Stimulated activated CD8-positive, alpha-beta memory T cell treated with anti-CD3 and anti-CD28 coated beads, Interleukin-15, amount 100 ng/mL, for 48 hours (primary cell): ENCODE results near the gene AP1S1.
"Not testable (repeated sequence)": the region's sequence is repeated elsewhere in the genome, so short reads cannot be mapped to it uniquely, and the experiment has no call there.

Source experiments
- DNase-seq, 2 donors: peaks; one replicate each; pipeline ENCODE4 v3.0.0-alpha.2; 2020; ENCODE audit warnings: low read depth in 2 of 2

Gene AP1S1

GRCh38 chr7:101171442-101171837 is 17.2 kb downstream of the AP1S1 start:
- DNase-seq, result no peak

- DNase-seq, result no peak
Measured at GRCh38 chr7:101172005-101172853, 18.0 kb downstream of the AP1S1 start.

- no peak for DNase-seq
Measured at GRCh38 chr7:101172854-101173751, 18.8 kb downstream of the AP1S1 start.

GRCh38 chr7:101173752-101174244 is 19.5 kb downstream of the AP1S1 start:
- DNase-seq, result peak; percentile 44 to 58

- no peak for DNase-seq
Measured at GRCh38 chr7:101174322-101174854, 20.1 kb downstream of the AP1S1 start.

- DNase-seq, result no peak
Measured at GRCh38 chr7:101175664-101176063, 21.4 kb downstream of the AP1S1 start.

- DNase-seq, result no peak
Measured at GRCh38 chr7:101177644-101178043, 23.4 kb downstream of the AP1S1 start.

- no peak for DNase-seq
Measured at GRCh38 chr7:101179117-101179516, 24.8 kb downstream of the AP1S1 start.

- no peak for DNase-seq
Measured at GRCh38 chr7:101179713-101180112, 25.4 kb downstream of the AP1S1 start.

- DNase-seq, result no peak
Measured at GRCh38 chr7:101180130-101180755, 26.0 kb downstream of the AP1S1 start, which contains the start of gene NAT16. TSS of gene NAT16 (minus strand) at chr7:101180293. CDS start at chr7:101174807, 5,486 bp downstream.

- no peak for DNase-seq
Measured at GRCh38 chr7:101185258-101185839, 31.1 kb downstream of the AP1S1 start.

- DNase-seq, result no peak
Measured at GRCh38 chr7:101186194-101186593, 31.9 kb downstream of the AP1S1 start.

GRCh38 chr7:101186844-101187428 is 32.7 kb downstream of the AP1S1 start:
- no peak for DNase-seq

- no peak for DNase-seq
Measured at GRCh38 chr7:101189109-101189508, 34.8 kb downstream of the AP1S1 start.

- no peak for DNase-seq
Measured at GRCh38 chr7:101195884-101196283, 41.6 kb downstream of the AP1S1 start.

GRCh38 chr7:101197991-101198390 is 43.7 kb downstream of the AP1S1 start:
- DNase-seq, result no peak

GRCh38 chr7:101198476-101198875 is 44.2 kb downstream of the AP1S1 start:
- no peak for DNase-seq

GRCh38 chr7:101199522-101199921 is 45.2 kb downstream of the AP1S1 start:
- DNase-seq, result not testable (repeated sequence)

- DNase-seq, result no peak
Measured at GRCh38 chr7:101200504-101200861, 46.2 kb downstream of the AP1S1 start.

- no peak for DNase-seq
Measured at GRCh38 chr7:101200862-101201599, 46.8 kb downstream of the AP1S1 start, which contains the start of gene MOGAT3. TSS of gene MOGAT3 (minus strand) at chr7:101201036. CDS start at chr7:101200854, 182 bp downstream.
